ENCODE measurements around the gene ANKLE1.
"Not testable (repeated sequence)": the region's sequence is repeated elsewhere in the genome, so short reads cannot be mapped to it uniquely, and the experiment has no call there.

Gene ANKLE1

GRCh38 chr19:17282488-17283125 is 906 bp downstream of the ANKLE1 start:
- DNase-seq (ENCODE audit: low read depth) = peak; percentile 71

GRCh38 chr19:17283504-17283996 is 1.8 kb downstream of the ANKLE1 start:
- DNase-seq (ENCODE audit: low read depth) = no peak

DNA sequence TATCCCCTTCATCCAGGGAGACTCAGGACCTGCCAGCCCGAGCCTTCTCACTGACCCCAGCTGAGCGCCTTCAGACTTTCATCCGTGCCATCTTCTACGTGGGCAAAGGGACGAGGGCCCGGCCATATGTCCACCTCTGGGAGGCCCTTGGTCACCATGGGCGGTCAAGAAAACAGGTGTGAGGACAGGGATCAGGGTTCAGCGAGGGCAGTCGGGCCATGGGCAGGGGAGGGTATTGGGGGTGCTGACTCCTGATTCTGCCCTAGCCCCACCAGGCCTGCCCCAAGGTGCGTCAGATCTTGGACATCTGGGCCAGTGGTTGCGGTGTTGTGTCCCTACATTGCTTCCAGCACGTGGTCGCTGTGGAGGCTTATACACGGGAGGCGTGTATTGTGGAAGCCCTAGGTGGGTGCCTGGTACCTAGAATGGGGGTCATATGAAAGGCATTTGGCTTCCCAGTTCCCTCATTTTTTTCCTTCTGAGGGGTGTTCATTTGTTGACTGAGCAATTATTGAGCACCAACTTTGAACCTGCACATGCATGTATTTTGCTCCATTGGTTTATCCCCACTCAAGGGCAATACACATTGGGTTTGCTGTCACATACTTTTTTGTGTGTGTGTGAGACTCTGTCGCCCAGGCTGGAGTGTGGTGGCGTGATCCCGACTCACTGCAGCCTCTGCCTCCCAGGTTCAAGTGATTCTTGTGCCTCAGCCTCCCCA is 3.9 kb downstream of the ANKLE1 start:
- DNase-seq (ENCODE audit: low read depth) = no peak

DNA sequence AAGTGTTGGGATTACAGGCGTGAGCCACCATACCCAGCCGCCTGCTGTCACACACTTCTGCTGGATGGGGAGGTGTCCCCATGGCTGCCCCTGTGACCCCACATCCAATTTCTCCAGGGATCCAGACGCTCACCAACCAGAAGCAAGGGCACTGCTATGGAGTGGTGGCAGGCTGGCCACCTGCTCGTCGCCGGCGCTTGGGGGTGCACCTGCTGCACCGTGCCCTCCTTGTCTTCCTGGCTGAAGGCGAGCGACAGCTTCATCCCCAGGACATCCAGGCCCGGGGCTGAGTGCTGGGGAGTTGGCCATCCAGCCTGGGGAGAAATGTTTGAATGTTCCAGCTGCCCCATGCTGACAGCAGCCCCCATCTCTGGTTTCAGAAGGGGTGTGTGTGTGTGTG is 4.6 kb downstream of the ANKLE1 start:
- no peak for DNase-seq (ENCODE audit: low read depth)

DNA sequence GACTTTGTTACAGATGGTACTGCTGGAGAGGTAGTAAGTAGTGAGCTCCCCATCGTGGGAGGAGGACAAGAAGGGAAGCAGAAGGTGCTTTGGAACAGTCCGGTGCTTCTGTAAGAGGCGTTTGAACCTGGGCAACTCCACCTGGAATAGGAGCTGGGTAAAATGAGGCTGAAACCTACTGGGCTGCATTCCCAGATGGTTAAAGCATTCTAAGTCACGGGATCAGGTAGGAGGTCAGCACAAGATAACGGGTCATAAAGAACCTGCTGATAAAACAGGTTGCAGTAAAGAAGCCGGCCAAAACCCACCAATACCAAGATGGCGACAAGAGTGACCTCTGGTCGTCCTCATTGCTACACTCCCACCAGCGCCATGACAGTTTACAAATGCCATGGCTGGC is 5.1 kb downstream of the ANKLE1 start:
- no peak for DNase-seq (ENCODE audit: low read depth)

- DNase-seq (ENCODE audit: low read depth) = no peak
Observed at GRCh38 chr19:17289489-17289888, 7.8 kb downstream of the ANKLE1 start.

DNA sequence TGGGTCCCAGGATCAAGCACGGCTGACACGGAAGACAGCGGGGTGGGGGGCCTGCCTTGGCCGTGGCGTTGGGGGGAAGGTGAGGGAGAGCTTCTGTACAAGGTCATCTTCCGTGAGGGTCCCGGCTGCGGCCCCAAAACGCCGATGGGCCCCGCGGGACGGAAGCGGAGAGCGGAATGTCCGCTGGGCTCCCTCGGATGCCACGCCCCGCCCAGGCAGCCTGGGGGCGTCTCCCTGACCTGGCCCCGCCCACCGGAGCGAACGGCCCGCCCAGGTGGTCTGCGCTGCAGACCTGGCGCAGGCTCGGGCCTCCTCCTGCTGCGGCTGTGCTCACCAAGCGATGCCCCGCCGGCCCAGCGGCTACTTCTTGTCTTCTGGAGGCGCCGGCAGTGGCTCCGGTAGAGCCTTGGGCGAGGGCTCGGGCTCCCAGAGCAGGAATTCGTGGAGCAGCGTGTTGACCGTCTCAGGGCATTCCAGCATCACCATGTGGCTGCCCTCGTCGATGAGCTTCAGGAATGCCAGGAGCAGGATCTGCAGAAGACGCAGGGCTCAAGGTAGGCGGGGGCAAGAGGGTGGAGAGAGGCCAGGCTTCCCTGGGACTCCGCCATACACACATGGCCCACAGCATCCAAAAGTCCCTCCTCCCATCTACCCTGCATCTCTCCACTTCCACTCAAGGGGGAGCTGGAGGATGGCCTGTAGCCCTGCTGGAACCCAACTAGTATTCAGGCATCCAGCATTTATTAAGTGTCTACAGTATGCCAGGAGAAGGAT is 10.8 kb downstream of the ANKLE1 start:
- DNase-seq (ENCODE audit: low read depth) = peak; percentile 66

- no peak for DNase-seq (ENCODE audit: low read depth)
Observed at GRCh38 chr19:17293605-17294004, 11.9 kb downstream of the ANKLE1 start.

DNA sequence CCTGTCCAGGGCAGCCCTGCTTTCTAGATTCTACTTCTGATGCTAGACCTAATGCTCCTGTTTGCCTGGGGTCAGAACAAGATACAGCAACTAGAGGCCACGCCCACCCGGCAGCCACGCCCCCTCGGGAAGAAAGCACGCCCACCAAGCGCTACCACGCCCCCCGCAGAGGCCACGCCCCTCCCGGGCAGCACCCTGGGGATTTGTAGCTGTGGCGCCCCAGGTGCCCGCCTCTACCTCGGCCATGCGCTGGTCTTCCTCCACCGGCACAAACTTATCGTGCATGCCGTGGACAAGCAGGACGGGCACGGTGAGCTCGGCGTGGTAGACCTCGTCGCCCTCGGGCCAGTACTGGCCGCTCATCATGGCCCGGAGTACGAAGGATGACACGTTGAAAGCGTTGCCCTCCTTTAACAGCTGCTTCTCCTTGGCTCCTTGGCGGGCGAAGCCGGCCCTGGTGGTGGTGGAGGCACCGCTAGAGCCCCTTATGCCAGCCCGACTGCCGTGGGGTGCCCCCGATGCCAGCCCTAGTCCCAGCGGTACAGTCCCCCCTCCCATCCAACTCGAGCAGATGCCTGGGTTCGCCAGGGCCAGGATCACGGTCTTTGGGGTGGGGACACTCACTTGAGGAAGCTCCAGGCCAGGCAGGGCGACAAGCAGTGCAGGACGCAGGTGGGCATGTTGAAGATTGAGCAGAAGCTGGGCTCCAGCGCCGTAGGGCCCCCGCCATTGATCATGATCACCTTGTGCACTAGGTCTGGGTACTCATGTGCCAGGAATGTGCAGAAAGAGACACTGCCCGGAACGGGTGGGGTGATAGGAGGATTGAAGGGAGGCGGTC is 12.6 kb downstream of the ANKLE1 start:
- no peak for DNase-seq (ENCODE audit: low read depth)

DNA sequence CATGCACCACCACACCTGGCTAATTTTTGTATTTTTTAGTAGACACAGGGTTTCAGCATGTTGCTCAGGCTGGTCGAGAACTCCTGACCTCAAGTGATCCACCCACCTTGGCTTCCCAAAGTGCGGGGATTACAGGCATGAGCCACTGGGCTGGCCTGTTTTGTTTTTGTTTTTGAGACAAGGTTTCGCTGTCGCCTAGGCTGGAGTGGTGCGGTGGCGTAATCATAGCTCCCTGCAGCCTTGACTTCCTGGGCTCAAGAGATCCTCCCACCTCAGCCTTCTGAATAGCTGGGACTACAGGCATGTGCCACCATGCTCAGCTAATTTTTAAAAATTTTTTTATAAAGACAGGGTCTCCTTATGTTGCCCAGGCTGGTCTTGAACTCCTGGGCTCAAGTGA is 13.8 kb downstream of the ANKLE1 start:
- DNase-seq (ENCODE audit: low read depth) = not testable (repeated sequence)

DNA sequence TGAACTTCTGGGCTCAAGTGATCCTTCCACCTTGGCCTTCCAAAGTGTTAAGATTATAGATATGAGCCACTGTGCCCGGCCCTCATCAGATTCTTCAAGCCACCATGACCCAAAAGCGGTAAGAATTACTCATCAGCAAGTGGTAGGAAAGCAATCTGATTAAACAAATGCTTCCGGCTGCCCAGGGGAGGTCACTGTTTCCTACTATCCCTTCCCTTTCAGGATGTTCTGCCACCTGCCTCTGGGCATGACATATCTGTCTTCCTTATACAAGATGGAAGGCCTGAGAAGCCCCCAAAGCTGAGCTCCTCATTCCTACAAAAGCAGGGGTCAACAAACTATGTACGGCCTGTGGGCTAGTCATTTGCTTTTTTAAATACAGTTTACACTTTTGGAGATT is 14.6 kb downstream of the ANKLE1 start:
- DNase-seq (ENCODE audit: low read depth) = no peak

DNA sequence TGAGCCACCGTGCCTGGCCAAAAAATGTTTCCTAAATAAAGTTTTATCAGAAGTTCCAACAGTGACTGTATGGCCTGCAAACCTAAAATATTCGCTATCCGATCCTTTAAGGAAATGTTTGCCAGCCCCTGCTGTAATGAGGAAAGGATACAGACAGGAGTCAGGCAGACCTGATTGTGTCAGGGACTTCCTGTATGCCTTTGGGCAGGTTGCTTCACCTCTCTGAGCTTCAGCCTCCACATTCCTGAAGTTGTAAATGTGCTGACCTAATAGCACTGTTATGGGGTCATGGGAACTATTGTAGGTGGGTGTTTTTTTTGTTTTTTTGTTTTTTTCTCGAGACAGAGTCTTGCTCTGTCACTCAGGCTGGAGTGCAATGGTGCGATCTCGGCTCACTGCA is 15.3 kb downstream of the ANKLE1 start:
- no peak for DNase-seq (ENCODE audit: low read depth)

GRCh38 chr19:17300992-17301619 is 19.4 kb downstream of the ANKLE1 start:
- DNase-seq (ENCODE audit: low read depth) = no peak

DNA sequence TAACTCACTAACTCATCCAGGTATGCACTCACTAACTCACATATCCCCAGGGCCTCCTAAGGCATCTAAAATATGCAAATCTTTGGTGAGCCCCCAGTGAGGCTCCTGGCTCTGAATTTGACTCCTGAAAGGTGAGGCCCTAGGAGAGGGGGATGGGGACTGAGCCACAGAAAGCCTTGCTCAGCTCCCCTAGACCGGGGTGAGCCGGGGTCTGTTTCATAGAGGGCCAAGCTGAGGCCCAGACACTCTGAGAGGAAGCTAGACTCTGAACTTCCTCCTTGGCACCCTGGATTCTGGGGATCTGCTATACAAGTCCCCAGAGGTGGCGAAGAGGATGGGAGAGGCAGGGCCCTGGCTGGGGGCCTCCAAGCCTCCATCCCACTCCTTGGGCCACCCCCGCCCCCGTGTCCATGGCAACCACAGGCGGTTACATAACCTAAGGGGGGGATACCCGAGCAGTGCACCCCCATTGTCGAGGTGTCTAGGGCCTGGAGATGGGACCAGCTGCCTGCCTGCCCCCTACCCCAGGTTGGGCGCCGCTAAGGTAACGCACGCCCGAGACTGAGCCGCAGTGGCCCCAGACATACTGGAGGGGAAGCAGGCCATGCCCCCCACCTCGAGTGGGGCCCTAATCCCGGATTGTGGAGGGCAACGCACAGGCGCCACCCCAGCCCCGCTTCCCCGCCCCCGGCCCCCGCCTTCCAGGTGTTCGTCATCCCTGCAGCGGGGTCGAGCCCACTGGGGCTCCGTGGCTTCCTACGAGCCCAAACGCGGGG is 20.9 kb downstream of the ANKLE1 start:
- no peak for DNase-seq (ENCODE audit: low read depth)

DNA sequence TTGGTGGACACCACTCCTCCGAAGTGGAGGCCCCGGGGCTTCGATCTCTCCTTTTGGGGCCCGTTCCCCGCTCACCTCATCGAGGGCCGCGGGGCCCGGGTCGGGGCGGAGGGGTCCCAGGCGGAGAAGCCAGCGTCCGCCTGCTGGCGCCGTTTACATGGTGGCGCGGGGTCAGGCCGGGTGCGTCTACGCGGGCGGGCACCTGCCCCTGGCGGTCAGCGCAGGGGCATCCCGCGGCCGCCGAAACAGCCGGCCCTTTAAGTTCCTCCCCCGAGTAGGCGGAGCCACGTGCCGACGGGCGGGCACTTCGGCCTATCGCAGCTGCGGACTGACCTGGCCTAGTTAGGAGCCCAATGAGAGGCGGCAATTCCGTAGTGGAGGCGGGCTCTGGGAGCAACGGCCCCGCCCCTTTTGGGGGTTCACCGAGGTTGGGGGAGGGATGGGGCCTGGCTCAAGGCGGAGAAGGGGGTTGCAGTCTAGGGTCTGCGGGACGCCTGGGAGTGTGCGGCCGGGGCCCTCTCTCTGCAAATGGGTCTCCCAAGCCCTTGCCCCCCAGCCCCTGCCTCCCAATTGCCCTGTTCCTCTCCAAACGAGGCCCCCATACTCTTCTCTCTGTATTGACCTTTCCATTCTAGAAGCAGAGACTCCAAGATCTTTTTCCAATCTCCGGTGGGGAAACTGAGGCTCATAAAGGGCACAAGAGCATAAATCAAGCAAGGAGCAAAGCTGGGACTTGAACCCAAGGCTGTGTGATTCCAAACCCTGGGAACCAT is 21.7 kb downstream of the ANKLE1 start, which contains the start of gene ABHD8:
TSS of gene ABHD8 (minus strand) at position 259 of the 773 bp plus-strand sequence. CDS start 1,809 bp downstream, outside the sequence.
- DNase-seq (ENCODE audit: low read depth) = peak; percentile 87

DNA sequence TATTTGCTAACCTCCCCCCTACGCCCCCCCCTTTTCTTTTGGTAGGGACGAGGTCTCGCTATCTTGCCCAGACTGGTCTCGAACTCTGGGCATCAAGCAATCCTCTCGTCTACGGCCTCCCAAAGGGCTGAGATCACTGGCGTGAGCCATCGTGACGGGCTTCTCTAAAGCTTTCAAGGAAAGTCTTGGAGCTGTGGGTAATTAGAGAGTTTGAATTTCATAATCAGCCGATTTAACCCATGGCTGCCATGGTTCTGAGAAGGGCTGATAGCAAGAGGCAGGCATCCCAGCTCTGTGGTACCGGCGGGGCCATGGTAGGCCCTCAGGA is 22.2 kb downstream of the ANKLE1 start:
- no peak for DNase-seq (ENCODE audit: low read depth)

GRCh38 chr19:17304386-17305215 is 22.9 kb downstream of the ANKLE1 start:
- DNase-seq (ENCODE audit: low read depth) = no peak

DNA sequence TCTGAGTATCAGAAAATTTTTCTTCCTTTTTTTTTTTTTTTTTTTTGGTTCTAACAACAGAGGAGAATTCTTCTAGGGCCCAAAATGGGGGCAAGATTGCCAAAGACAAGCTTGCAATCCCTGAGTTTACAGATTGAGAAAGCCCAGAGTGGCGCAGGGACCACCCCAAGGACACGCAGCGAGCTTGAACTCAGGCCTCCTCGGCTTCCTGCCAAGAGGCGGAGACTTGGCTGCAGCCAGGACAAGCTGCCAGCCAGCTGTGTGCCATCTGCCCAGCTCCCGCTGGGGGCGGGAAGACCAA is 23.5 kb downstream of the ANKLE1 start:
- DNase-seq (ENCODE audit: low read depth) = no peak
